ENCODE results near the gene GRPEL2.

GRCh38 chr5:149388498-149389190 lies 43.3 kb downstream of the GRPEL2 start:
- TF ChIP-seq POLR2A (IDR thresholded peaks at IDR 0.05) (no peak), CTCF (IDR thresholded peaks at IDR 0.05) (no peak)

All from upper lobe of left lung (tissue), 4 donors.